IMR-90 (cell line): ENCODE data around the gene FGGY.

ENCODE experiments used
- BHLHE40 ChIP-seq: fragments of 150-350 bp; IDR thresholded peaks from 2 replicates; pipeline ENCODE4 v1.6.1; 2016; ENCODE audit warnings: mild to moderate bottlenecking, low read depth, low read length
- CEBPB ChIP-seq: IDR thresholded peaks from 2 replicates; pipeline ENCODE4 v1.6.1; 2012; ENCODE audit warnings: low read depth, low read length, improper control_type of control experiment
- FOS ChIP-seq: fragments of 150-350 bp; IDR thresholded peaks from 2 replicates; pipeline ENCODE4 v1.6.1; 2016; ENCODE audit warnings: low read depth, low read length
- MAFK ChIP-seq: IDR thresholded peaks from 2 replicates; pipeline ENCODE4 v1.6.1; 2012; ENCODE audit warnings: low read depth, low read length, improper control_type of control experiment
- MAZ ChIP-seq: IDR thresholded peaks from 2 replicates; pipeline ENCODE4 v1.6.1; 2012; ENCODE audit warnings: low read depth, mild to moderate bottlenecking, low read length, improper control_type of control experiment, moderate library complexity, borderline replicate concordance
- NFE2L2 ChIP-seq: fragments of 150-350 bp; IDR thresholded peaks from 2 replicates; pipeline ENCODE4 v1.6.1; 2016; ENCODE audit warnings: low read depth, mild to moderate bottlenecking, low read length
- POLR2A ChIP-seq: IDR thresholded peaks from 2 replicates; pipeline ENCODE4 v1.6.1; 2012; ENCODE audit warnings: mild to moderate bottlenecking, low read depth, low read length
- RAD21 ChIP-seq: IDR thresholded peaks from 2 replicates; pipeline ENCODE4 v1.6.1; 2012; ENCODE audit warnings: low read length, improper control_type of control experiment
- SMC3 ChIP-seq: fragments of 150-350 bp; IDR thresholded peaks from 2 replicates; pipeline ENCODE4 v1.6.1; 2016; ENCODE audit warnings: low read depth, mild to moderate bottlenecking, antibody characterized with exemption, low read length, moderate library complexity
- TF ChIP-seq, protein P1 (sequence below): conservative IDR thresholded peaks from 2 replicates; pipeline ENCODE4 v1.5.1; 2012; ENCODE audit warnings: mild to moderate bottlenecking, low read depth, low read length, improper control_type of control experiment
- TF ChIP-seq, protein P2 (sequence below): fragments of 150-350 bp; IDR thresholded peaks from 2 replicates; pipeline ENCODE4 v1.6.1; 2017; ENCODE audit warnings: mild to moderate bottlenecking, antibody characterized with exemption, low read length, low read depth

DNA sequence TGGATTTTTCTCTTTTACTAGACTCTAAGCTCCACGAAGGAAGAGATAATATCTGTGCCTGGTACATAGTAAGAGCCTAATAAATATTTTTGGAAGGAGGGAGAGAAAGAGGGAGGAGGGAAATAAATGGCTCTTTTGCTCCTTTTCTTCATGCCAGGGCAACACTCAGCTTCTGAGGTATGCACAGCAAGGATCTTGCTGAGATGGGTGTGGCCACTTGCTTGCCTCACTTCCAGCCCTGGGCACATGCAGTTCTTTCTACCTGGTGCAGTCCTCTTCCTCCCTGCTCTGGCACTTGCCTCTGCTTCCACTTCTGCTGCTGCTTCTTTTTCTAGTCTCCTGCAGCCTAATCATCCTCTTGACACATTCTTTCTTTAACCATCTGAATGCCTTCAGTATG is 148.1 kb downstream of the FGGY start:
- TF ChIP-seq, protein P1, sequence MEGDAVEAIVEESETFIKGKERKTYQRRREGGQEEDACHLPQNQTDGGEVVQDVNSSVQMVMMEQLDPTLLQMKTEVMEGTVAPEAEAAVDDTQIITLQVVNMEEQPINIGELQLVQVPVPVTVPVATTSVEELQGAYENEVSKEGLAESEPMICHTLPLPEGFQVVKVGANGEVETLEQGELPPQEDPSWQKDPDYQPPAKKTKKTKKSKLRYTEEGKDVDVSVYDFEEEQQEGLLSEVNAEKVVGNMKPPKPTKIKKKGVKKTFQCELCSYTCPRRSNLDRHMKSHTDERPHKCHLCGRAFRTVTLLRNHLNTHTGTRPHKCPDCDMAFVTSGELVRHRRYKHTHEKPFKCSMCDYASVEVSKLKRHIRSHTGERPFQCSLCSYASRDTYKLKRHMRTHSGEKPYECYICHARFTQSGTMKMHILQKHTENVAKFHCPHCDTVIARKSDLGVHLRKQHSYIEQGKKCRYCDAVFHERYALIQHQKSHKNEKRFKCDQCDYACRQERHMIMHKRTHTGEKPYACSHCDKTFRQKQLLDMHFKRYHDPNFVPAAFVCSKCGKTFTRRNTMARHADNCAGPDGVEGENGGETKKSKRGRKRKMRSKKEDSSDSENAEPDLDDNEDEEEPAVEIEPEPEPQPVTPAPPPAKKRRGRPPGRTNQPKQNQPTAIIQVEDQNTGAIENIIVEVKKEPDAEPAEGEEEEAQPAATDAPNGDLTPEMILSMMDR = no peak
- no peak for TF ChIP-seq MAZ
- TF ChIP-seq MAFK = no peak
- TF ChIP-seq CEBPB = no peak
- TF ChIP-seq, protein P2, sequence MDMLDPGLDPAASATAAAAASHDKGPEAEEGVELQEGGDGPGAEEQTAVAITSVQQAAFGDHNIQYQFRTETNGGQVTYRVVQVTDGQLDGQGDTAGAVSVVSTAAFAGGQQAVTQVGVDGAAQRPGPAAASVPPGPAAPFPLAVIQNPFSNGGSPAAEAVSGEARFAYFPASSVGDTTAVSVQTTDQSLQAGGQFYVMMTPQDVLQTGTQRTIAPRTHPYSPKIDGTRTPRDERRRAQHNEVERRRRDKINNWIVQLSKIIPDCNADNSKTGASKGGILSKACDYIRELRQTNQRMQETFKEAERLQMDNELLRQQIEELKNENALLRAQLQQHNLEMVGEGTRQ = no peak
- no peak for TF ChIP-seq NFE2L2
- no peak for TF ChIP-seq POLR2A
- no peak for TF ChIP-seq FOS
- TF ChIP-seq RAD21 = no peak
- TF ChIP-seq SMC3 = no peak
- TF ChIP-seq BHLHE40 = peak; percentile 15; the same call in 1 of the 2 replicates
